Superior temporal gyrus (tissue), 1 donor: Measurements from ENCODE around the gene PLEKHA1.

Source experiments
- DNase-seq: peaks from one replicate; pipeline ENCODE4 v3.0.0-alpha.2; 2016; ENCODE audit errors: extremely low spot score

The PLEKHA1 gene

DNA sequence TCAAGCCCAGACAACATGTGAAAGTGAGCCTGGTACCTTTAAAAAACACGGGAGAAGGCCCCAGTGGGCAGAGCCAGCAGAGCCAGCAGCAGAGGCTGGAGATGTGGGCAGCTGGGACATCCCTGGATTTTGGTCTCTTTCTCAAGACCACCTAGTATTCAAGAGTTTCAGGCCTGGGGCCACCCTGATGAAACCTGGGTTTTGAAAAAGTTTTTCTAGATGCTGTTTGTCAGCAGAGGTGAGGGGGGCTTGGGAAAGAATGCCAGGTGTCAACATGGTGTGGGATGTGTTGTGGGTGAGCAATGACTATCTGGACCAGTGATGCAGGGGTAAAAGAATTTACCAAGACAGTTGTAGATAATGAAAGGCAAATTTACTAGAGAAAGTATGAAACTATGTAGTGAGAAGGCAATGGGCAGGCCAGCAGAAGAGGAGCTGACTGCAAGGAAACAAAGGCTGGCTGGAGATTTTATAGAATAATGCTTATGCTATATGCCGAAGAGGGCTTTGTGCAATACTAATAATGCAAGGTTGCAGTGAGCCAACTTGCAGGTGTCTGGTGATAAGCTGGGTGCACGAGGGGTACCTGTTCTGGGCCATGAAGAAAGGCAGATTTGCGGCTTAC is 28.1 kb upstream of the PLEKHA1 start:
- no peak for DNase-seq

DNA sequence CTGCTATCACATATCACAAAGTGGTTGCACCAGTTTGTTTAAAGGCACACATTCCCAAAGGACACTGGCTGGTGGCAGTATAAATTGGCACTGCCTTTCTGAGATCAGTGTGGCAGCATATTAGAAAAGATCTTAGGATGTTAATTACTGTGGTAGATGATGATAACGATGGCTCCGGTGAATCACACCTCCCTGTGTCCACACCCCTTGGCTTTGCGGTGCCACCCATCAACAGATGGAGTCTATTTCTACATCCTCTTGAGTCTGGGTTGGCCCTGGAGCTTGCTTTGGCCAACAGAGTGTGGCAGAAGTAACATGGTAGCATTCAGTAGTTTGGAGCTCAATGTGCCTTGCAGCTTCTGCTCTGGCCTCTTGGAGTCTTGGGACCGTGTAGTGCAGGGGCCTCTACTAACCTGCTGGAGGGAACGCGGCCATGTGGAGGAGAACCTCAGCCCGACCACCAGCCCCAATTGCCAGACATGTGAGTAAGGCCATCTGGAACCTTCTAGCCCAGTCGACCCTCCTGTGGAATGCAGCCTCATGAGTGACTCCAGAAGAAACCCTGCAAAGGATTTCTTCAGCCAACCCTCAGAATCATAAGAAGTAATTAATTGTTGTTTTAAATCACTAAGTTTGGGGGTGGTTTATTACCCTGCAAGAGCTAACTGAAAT is 27.2 kb upstream of the PLEKHA1 start:
- no peak for DNase-seq

DNA sequence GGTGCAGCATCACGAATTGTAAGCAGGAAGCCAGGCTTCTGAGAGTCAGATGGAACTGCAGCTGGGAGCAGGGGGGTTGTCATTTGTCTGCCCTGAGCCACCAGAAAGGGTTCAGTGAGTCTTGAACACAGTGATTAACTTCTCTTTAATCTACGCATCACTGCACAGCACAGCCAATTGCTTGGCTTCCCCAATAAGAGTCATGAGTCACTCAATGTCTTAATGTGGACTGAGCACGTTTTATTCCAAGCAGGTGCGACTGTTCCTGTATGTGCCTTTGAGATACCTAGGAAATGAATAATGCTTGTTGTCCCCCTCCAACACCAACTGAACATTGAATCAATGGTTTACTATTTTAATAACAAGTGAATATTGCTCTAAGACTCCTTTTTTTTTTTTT is 26.0 kb upstream of the PLEKHA1 start:
- DNase-seq, result no peak

DNA sequence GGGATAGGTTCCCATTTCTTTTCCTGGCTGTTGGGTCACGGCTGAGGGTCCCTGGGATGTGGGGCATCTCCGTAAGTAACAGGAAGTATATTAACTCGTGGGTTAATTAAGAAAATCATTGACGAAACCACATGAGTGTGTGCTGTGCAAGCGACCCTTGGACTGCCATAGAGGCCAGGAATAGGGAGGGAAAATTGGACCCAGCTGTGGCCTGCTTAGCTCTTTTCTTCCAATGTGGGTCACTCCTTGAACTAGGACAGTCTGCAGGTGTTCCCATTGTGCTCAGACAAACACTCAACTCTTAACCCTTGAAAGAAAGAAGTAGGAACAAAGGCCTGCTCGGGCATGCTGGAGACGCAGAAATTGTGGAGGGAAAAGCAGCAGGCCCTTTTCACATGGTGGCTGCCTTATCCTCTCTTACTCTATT is 25.6 kb upstream of the PLEKHA1 start:
- DNase-seq, result no peak

DNA sequence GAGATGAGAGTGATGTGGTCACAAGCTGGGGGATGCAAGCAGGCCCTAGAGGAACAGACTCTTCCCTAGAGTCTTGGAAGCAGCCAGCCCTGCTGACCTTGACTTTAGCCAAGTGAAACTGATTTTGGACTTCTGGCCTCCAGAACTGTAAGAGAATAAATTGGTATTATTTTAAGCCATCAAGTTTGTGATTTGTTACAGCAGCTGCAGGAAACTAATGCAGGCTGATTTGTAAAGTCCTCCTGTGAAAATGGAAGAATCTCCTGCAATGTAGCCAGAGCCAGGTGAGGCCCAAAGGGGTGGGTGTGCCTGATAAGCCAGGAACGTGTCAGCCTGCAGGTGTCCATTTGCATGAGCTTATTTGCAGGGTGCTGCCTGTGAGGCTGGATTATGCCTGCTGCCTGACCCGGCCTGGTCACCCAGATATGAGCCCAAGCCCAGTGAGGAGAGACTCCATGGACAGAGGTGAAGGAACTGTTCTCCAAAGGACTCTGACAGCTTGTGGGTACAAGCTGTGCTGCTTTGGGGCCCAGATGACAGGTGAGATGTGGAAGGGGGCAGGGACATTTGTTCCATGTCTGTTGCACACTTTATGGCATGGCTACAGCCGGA is 24.6 kb upstream of the PLEKHA1 start:
- no peak for DNase-seq

DNA sequence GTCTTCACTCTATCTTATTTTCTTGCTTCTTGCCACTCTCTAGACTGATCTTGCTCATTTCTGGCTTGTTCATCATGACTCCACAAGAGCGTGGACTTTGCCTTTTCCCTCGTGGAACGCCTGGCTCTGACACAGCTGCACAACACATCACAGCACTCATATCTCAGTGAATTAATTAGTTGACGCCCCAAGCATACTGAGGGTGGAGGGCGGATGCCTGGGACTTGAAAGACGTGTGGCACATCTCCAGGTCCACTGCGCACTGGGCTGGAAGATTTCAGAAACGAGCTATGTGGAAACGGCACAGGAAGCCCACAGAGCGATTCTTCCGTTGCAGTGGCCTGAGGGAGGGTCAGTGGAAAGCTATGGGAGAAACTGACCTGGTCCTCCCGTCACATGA is 23.6 kb upstream of the PLEKHA1 start:
- no peak for DNase-seq

DNA sequence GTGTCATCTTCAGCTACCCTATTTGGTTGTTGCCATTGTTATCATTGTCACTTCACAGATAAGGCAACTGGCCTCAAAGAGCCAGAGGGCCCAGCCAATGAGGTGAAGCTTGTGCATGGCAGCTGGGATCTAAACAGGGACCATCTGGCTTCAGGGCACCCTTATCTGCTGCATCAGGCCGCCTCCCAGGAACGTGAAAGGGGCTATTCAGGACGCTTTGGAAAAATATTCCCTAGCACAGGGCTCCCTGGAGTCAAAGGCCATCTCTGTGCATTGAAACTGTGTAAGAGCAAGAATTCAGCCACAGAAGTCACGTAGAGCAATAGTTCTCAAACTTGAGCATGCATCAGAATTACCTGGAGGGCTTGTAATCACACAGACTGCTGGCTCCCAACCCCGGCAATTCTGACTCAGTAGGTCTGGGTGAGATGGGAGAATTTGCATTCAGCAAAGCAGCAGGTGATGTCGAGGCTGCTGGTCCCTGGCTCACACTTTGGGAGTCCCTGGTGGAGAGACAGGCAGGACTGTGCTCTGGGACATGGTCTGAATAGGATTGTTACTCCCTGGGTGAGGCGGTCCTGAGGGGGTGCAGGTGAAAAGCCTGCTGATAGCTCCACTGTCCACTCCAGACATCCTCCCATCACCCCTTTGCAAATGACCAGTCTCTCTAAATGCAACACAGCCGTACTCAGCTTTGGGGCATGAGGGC is 21.5 kb upstream of the PLEKHA1 start:
- no peak for DNase-seq

DNA sequence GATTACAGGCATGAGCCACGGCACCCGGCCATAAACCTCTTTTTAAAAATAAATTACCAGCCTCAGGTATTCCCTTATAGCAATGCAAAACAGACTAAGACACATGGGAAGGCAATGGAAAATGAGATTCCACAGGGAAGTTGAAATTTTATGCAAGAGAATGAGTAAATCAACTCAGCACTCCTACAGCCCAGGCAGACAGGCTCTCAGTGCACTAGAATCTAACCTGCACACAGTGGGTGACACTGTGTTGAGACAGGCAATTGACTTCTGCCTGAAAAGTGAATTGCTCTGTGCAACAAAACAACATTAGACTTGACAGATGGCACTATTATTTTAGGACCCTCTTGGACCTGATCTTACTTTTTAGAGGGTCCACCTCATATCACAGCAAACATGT is 20.1 kb upstream of the PLEKHA1 start:
- no peak for DNase-seq

DNA sequence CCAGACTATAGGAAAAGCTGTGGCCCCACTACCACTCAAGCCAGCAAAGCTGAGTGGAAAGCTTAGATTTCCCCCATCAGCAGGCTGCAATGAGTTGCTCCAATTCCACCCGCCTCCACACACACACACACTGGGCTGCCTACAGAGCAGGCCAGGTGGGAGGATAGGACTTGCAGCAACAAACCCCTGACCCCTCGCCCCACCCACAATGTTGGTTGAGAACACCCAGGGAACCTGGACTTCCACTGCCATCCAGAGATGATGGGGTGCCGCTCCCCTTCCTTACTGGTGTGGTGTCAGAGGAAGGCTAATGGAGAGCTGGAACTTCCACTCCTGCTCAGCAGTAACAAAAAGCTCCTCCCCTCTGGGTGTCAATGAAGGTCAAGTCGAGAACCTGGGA is 16.8 kb upstream of the PLEKHA1 start:
- no peak for DNase-seq

DNA sequence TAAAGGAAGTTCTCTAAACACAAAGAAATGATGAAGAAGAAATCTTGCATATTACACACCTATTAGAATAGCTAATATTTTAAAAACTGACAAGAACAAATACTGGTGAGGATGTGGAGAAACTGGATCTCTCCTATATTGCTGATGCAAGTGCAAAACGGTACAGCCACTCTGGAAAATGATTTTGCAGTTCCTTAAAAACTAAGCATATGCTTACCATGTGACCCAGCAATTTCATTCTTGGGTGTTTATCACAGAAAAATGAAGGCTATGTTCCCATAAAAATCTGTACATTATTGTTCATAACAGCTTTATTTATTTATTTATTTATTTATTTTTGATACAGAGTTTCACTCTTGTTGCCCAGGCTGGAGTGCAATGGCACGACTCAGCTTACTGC is 14.9 kb upstream of the PLEKHA1 start:
- no peak for DNase-seq

DNA sequence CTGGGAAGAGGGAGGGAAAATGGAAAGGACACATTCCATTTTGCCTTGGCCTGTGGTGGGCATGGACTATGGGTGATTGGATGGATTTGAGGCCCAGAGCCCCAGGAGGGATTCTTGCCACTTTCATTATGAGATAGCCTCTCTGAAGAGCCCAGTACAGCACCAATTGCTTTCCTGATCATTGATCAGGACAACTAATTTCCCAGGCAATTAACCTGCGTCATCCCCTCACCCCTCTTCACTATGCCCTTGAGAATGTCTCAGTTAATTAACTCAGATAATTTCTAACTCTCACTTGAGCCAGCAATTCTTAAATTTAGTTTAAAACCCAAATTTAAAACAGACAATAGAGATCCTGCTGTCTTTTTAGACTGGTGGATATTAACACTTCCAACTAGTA is 13.5 kb upstream of the PLEKHA1 start:
- no peak for DNase-seq

DNA sequence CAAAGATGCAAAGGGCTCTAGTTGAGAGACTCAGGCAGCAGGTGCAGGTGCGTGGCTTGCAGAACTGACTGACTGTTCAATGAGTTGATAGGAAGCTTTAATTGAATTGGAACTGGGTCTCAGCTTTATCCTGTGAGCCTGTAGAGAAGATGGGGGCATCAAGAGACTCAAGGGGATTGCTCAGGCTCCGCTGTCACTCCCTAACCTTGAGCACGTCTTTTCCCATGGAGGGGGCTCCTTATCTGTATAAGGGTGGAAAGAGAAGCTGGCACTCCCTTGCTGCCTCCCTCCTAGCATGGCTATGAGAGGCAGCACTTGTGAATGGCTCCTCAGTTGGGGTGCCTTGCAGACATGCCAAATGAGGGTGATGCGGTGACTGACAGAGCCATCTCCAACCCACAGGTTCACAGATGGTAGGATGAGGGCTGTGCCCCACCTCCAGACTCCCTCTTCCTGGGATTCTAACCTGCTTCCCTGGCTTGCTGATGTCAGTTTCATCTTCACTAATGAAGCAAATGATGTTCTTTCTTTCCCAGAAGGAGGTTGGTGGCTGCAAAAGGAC is 12.4 kb upstream of the PLEKHA1 start:
- DNase-seq, result no peak

DNA sequence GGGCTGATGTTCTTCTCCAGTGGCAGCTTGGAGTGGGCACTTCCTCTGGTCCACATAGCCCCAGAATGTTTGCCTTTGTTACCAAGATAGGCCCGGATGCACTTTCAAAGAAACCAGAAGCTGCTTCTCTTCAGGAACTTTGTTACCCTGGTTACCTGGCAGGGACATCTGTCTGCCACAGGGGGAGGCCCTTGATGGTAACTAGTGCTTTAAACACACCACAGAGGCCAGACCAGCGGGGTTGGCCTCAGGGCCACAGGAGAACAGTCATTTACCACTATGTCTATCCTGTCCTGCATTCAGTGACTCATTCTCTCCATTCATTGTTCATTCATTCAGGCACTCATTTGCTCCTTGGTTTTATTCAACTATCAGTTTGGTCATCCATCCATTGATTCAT is 11.9 kb upstream of the PLEKHA1 start:
- DNase-seq, result no peak

DNA sequence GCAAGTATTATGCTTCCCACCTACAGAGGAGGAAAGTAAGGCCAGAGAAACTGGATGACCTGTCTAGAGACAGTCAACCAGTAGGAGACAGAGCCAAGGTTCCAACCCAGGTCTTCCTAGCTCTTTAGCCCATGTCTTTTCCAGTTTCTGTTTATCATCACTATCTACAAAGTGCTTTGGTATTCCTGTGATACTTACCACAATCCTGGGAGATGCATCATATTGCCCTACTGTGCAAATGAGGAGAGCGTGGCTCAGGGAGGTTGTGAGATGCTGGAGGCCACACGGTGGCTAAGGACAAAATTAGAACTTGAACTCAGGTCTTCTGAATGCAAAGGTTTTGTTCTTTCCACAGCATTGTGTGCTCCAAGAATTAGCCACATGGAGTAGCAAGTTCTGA is 11.2 kb upstream of the PLEKHA1 start:
- no peak for DNase-seq

DNA sequence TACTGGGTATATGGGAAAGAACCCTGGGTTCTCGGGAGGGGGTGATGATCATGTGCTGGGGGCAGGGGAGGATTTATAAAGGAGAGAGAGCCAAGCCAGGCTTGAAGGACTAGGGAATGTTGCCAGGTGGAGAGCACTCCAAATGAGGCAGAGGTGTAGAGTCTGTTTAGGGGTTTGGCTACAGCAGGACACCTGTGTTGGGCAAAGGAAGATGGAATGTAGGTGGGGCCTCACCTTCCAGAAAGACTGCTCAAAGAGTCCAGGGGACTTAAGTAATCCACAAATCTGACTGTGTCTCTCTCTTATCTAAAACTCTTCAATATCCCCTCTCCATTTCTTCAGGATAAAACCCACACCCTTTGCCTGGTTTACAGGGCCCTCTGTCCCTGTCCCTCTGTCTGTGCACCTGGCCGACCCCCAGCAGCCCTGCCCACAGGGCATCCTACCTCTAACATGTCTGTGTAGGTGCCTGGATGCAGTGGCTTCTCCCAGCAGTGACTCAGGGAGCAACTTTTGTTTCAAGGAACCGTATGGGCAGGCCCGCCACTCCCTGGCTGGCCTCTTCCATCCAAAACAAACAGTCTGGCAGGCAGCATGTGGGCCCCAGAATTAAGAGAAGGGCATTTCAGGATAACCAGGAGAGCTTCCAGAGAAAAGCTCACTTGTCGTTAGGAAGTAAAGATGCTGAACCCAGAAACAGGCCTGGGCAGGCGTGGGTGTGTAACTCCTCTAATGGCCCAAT is 10.6 kb upstream of the PLEKHA1 start:
- DNase-seq, result no peak

DNA sequence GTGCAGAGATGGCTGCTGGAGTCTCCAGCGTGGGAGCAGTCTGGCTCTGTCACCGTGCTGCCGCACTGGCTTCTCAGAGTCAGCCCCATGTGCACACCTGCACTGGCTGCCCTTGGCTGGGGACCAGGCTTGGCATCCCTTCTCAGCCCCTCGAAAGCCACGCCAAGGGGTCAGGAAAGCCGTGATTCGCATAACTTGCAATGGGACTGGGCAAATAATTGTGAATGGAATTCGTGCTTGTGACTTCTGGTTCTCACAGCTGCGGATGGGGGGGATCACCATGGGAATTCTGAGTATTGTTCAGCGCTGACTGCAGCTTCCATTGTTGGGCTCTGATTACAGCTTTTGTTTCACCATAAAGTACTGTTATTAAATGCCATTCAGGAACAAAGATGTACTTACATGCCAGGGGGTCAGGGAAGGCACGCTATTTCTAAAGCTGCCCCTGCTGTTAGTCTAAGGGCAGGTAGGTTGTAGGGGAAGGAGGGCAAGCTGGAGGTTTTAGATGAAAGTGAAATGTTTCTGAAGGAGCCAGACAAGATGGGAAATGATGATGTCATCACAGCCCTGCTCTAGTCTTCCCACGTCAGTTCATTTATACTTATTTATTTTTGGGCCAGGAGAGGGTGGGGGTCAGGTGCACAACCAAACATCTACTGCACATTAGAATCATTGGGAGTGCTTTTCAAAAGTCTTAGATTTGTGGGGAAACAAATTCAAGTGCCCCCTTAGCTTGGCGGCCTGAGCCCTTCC is 5.8 kb upstream of the PLEKHA1 start:
- peak; percentile 84 for DNase-seq

DNA sequence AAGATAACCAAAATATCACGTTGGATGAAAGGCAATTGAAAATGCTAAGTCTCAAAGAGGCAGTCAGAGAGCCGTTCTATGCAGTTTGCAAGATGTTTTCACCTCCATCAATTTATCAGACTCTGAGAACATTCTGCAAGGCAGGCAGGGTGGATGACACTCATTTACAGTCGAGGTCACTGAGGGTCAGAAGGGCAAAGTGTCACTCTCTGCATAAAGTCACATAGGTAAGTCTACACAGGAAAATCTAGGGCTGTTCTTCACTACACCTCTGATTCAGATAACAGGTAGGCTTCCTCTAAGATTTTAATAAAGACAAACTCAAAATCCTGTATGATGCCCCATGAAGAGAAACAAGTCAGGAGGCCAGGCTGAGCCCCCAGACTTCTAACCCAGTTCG is 1.4 kb upstream of the PLEKHA1 start:
- DNase-seq, result no peak

DNA sequence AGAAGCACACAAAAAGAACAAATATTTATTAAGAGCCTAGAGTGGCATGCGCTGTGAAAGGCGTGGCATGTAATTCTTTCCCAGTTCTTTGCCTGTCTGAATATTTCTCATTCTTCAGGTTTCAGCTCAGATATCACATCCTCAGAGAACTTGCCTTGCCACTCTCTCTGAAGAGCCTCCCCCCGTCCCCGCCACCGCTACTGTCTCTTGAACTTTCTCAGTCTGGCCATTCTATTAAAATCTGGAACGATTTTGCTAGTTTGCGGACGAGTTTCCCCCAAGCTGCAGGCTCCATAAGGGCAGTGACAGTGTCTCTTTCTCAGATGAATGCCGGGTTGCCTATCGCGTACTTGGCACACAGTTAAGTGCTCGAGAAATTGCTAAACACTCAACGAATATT is 787 bp upstream of the PLEKHA1 start:
- DNase-seq, result no peak

DNA sequence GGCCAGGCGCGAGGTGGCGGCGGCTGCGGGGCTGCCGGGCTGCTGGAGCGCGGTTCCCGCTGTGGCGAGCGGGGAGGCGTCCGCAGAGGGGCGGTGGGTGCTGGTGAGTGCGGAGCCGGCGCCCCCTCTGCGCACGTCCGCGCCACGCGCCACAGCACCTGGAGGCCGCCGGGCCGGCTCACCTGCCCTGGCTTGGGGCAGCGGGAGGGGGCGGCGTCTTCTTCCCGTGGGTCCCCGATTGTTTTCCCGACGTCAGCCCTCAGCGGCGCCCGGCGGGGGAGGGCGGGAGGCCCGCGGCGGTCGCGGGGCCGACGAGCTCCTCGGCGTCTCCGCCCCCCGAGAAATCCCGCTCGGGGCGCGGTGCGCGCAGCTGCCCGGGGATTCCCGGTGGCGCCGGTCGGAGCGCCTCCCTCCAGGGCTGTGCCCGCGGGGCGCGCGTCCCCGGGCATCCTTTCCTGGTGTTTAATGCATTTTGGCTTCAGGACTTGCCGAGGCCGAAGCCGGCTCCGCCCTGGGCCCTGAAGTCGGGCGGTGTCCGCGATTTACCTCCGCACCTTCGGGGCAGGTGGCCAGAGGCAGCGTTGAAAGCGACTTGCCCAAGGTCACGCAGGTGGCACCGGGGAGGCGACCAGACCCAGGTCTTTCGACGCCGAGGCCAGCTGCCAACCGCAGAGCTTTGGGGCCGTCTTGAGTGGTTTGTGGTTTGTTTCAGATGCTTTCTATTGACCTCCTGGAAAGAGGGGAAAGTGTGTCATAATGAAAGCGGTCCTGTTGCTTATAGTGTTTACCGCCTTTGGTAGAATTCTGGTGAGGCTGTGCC is 561 bp downstream of the PLEKHA1 start:
- DNase-seq, result peak; percentile 39

DNA sequence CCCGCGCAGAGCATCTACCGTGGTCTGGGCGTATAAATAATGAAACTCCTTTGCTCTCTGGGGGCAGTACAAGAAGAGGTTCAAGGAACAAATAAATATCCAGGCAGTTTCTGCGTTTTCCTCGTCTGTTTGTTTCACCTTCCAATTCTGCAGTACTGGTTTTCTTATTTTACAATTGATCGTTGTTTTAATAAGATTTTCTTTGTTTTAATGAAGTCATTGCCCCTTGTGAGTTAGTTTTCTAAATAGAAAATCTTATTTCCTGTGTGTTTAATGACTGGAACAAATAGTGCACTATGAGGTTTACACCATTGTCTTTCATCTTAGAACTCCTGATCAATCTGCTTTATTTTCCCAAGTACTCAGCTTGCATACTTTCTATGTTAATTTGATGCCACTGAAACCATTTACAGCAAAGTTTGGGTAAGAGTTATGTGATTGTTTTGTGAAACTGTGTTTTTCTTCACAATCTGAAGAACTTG is 1.2 kb downstream of the PLEKHA1 start:
- DNase-seq, result peak; percentile 63
